Measurements from ENCODE around the gene LCN10.

DNA sequence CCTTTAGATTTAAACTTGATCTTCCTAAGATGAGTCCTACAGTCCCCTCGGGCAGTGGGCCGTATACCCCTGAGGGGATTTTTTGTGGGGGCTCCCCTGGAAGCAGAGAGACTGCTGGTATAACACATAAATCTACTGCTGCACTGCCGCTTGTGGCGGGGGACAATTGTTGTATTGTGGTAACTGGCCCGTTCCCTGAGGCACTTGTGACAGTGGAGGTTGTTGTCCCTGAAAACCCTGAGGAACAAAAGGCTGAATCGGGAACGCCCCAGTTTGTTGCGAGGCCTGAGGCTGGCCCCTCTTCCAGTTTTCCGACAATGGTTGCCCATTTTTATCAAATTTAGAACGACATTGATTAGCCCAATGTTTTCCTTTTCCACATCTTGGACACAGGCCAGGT lies 43.7 kb upstream of the LCN10 start:
- TF ChIP-seq EZH2 (IDR thresholded peaks at IDR 0.05; ENCODE audit: insufficient read depth, poor library complexity, severe bottlenecking) (no peak), EZH2phosphoT487 (IDR thresholded peaks at IDR 0.05; ENCODE audit: insufficient read depth, low read depth) (no peak)
